T-helper 1 cell treated with Interleukin-12 subunit alpha and Interleukin-12 subunit beta and Interleukin-4 antibody, amounts not matched to agents 30 ng/mL and 1 ng/mL, for 36 hours (primary cell): ENCODE data around the gene METTL27. TPM values are rescaled to one million over a fixed set of nuclear protein-coding genes. Genes with fewer than 3 reads are reported as not detected.
"Not testable (repeated sequence)": the region's sequence is repeated elsewhere in the genome, so short reads cannot be mapped to it uniquely, and the experiment has no call there.

ENCODE experiments used
- intact Hi-C: fragments of 100-400 bp; cut with micrococcal nuclease; formaldehyde crosslinking; loops from one replicate; pipeline ENCODE4 v1.15.1; 2024
- total RNA-seq: library from RNA; stranded (reverse); gene quantifications from 2 replicates; pipeline ENCODE4 v1.2.3, GENCODE V29; 2022

The METTL27 gene
- total RNA-seq, 1 donor from 2014 or later = 1.7 TPM

GRCh38 chr7:73839743-73840714 is 2.3 kb downstream of the METTL27 start:
- intact Hi-C loops = loop anchor here (5.0 kb wide), 1 partner anchor 337 kb away; no protein-coding TSS in a partner anchor

DNA sequence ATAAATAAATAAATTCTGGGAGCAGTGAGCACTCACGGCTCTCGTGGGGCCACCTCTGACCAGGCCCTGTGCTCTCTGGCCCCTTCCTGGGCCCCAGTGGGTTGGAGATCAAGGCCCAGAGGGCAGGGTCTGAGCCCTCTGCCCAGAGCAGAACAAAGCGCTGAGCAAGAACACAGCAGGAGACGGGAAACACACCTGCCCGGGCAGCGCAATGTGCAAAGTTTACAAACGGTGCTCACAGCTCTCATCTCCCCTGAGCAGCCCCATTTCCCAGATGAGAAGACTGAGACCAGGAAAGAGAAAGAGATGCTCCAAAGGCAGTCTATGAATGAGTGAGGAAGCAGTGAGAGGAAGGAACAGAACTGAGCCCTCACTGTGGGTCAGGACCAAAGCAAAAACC is 3.0 kb downstream of the METTL27 start:
- intact Hi-C loops = no loop called here

- intact Hi-C loops = no loop called here
These were observed 3.7 kb downstream of the METTL27 start for GRCh38 chr7:73838642-73839041.

DNA sequence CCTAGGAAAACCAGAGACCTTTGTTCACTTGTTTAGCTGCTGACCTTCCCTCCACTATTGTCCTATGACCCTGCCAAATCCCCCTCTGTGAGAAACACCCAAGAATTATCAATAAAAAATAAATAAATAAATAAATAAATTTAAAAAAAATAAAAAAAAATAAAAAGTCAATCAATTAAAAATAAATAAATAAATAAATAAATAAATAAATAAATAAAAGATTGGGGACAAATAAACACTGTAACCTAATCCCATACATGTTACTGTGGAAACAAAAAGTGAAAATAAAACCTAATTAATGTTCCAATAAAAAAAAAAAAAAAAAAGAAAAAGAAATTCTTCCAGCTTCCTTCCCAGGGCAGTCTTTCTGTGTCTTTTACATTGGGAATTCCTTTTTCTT is 5.1 kb downstream of the METTL27 start:
- intact Hi-C loops = not testable (repeated sequence)

GRCh38 chr7:73834626-73835191 is 7.6 kb downstream of the METTL27 start:
- intact Hi-C loops = no loop called here

DNA sequence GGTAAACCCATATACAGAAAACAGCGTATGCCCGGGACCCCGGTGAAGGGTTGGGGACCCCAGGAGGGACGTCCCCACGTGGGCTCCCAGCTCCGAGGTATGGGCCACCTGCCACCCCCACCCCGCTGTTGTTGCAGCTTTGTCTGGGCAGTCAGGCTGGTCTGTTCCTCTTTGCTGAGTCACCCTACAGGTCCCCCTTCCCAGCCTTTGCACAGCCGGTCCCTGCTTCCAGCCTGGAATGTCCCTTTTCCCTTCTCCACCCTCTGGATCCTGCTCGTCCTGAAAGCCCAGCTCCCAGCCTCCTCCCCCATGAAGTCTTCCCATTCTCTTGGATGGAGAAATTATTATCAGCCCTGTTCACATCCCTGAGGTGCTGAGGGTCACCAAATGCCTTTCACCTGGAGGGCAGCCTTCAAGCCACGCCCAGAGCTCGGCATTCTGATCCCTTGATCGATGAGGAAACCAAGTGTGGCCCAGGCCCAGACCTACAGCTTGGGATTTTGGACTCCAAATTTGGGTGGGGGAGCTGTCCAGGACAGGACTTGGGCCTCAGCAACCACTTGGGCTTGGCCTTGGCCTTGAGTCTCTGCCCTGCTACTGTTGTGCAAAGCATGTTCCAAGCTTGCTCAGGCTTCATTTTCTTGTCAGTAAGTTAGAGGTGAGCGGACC is 8.9 kb downstream of the METTL27 start:
- intact Hi-C loops = no loop called here

- intact Hi-C loops = no loop called here
These were observed 9.5 kb downstream of the METTL27 start for GRCh38 chr7:73832806-73833205.

GRCh38 chr7:73831834-73832651 is 10.3 kb downstream of the METTL27 start:
- intact Hi-C loops = no loop called here

- intact Hi-C loops = no loop called here
These were observed 10.8 kb downstream of the METTL27 start for GRCh38 chr7:73831584-73831833.

DNA sequence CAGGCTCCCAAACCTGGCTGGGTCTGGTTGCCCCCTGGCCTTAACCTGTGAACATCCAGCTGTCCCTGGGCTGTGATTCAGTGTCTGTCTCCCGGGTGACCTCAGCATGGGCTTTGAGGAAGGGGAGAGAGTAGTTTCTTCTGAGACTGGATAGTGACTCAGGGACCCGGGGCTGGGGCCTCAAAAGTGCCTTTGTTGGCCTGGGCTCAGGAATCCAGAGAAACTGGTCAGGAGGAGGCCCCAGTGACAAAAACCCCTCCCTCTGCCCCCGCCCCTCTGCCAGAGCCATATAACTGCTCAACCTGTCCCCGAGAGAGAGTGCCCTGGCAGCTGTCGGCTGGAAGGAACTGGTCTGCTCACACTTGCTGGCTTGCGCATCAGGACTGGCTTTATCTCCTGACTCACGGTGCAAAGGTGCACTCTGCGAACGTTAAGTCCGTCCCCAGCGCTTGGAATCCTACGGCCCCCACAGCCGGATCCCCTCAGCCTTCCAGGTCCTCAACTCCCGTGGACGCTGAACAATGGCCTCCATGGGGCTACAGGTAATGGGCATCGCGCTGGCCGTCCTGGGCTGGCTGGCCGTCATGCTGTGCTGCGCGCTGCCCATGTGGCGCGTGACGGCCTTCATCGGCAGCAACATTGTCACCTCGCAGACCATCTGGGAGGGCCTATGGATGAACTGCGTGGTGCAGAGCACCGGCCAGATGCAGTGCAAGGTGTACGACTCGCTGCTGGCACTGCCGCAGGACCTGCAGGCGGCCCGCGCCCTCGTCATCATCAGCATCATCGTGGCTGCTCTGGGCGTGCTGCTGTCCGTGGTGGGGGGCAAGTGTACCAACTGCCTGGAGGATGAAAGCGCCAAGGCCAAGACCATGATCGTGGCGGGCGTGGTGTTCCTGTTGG is 11.4 kb downstream of the METTL27 start, which contains the start of gene CLDN4:
TSS of gene CLDN4 (plus strand) at position 316 of the 903 bp plus-strand sequence. CDS start at position 522, 206 bp downstream.
- intact Hi-C loops = no loop called here

GRCh38 chr7:73829921-73830680 is 12.2 kb downstream of the METTL27 start:
- intact Hi-C loops = no loop called here

GRCh38 chr7:73829505-73829904 is 12.8 kb downstream of the METTL27 start:
- intact Hi-C loops = no loop called here

DNA sequence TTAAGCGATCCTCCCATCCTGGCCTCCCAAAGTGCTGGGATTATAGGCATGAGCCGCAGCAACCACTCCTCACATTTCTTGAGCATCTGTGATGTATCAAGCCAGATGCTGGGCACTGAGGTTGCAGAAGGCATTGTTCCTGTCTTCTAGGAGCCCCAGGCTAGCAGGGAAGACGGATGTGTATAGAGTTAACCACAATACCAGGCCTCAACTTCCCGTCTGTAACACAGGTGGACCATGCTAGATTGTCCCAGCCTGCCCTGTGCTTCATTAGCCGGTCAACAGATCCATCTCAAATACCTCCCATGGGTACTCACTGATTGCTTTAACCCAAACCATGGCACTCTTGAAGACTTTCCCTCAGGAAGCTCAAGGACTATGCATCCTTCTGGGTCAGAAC is 13.3 kb downstream of the METTL27 start:
- intact Hi-C loops = no loop called here

DNA sequence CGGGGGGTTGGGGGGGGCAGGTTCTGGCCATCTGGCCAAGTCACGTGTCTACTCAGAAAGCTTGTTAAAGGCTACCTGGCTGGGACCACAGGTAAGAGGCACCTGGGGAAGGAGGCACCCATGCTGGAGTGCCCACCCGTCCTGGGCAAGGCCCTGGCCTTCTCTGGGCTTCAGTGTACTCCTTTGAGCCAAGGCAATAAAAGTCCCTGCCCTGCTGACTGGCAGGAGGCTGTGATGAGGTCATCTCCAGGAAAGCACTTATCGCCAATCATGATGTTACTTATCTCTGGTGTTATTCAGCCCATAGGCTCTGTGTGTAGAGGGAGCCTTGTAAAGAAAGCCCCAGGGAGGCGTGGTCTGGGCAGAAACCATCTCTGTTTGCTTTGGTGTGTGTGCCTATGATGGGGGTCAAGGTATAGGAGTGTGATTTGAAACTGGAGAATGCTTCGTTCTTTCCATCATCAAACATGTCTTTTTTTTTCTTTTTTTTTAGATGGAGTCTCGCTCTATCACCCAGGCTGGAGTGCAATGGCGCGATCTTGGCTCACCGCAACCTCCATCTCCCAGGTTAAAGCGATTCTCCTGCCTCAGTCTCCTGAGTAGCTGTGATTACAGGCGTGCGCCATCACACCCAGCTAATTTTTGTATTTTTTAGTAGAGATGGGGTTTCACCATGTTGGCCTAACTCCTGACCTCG is 14.1 kb downstream of the METTL27 start:
- intact Hi-C loops = no loop called here

GRCh38 chr7:73827567-73828106 is 14.7 kb downstream of the METTL27 start:
- intact Hi-C loops = no loop called here

DNA sequence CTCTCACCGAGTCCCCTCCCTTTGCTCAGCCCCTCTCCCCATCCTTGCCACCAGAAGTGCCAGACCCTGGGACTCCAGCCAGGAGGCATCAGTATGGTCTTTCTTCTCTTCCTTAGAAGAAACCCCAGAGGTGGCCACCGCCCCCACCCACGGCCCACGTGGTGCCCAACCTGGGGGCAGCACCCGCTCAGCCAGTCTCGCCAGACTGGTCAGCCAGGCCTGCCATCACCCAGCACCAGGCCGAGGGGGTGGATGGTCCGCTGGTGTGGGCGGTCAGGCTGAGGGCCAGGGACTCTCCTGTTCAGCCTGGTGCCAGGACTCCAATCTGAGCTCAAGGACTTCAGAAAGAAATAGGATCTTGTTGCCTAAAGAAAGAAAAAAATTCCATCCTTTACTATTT is 17.3 kb downstream of the METTL27 start:
- intact Hi-C loops = no loop called here

DNA sequence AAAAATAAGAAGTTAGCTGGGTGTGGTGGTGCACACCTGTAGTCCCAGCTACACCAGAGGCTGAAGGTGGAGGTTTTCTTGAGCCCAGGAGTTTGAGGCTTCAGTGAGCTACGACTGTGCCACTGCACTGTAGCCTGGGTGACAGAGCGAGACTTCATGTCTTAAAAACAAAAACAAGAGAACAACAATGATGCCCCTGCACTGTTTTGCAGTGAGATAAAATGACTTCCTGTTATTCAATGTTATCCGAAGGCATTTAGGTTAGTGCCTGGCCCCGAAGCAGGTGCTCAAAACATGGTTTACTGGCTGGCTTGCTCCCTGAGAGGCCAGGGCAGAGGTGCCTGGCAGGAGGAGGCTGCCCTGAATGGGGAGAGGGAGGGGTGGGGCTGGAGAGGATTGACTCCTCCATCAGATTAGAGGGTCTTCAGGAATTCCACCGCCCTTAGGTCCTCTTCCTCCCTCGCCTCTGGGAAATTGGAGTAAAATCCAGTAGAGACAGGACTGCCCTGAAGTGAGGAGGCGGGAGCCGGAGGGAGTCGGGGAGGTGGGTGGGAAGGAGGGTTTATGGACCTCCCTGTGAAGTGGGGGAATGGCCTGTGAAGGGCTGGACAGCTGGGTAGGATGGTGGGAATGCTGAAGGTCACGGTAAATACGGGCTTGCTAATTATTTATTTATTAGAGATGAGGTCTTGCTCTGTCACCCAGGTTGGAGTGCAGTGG is 18.3 kb downstream of the METTL27 start:
- intact Hi-C loops = no loop called here

DNA sequence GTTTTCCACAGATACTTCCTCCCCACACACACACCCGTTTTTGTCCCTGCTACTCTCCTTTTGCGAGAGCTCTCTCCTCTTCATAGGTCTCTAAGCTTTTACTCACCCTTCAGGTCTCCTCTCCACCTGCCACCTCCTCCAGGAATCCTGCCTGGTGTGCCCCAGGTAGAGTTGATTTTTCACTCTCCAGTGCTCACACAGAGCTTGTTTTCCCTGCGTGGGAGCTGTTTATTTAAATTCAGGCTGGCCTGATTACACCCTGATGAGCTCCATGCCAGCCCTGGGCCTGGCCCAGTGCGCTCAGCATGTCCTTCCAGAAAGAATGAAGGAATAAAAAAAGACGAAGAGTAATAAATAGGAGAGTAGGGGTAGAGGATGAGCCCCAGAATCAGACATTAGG is 19.1 kb downstream of the METTL27 start:
- intact Hi-C loops = no loop called here
